Measurements from ENCODE around the gene ALPK1.

DNA sequence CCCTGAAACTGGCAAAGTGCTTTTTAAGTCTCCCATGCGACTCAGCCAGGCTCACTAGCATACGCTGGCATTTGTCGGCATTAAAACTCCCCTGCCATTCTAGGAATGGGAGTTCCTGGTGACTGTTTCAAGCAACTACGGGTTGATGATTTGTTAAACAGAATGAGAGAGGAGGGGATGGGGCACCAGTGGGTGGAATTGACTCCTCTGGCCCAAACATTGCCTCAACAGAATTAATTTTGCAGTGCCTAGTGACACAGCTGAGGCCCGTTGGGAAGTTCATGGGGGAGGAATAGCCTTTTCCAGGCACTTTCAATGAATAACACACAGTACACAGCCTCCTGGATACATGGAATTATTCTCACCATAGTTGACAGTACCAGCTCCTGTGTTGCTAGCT lies 188.8 kb downstream of the ALPK1 start:
- TF ChIP-seq, protein P1, sequence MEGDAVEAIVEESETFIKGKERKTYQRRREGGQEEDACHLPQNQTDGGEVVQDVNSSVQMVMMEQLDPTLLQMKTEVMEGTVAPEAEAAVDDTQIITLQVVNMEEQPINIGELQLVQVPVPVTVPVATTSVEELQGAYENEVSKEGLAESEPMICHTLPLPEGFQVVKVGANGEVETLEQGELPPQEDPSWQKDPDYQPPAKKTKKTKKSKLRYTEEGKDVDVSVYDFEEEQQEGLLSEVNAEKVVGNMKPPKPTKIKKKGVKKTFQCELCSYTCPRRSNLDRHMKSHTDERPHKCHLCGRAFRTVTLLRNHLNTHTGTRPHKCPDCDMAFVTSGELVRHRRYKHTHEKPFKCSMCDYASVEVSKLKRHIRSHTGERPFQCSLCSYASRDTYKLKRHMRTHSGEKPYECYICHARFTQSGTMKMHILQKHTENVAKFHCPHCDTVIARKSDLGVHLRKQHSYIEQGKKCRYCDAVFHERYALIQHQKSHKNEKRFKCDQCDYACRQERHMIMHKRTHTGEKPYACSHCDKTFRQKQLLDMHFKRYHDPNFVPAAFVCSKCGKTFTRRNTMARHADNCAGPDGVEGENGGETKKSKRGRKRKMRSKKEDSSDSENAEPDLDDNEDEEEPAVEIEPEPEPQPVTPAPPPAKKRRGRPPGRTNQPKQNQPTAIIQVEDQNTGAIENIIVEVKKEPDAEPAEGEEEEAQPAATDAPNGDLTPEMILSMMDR (conservative IDR thresholded peaks at IDR 0.05; ENCODE audit: low read depth, low read length), result no peak
- no peak for TF ChIP-seq EZH2 (IDR thresholded peaks at IDR 0.05; ENCODE audit: borderline replicate concordance, low read depth, low read length, poor library complexity, severe bottlenecking)

All from A673 (cell line).